Breast epithelium (tissue), 3 donors: ENCODE results near the gene DNAAF9.

ENCODE experiments used
- CTCF ChIP-seq, 3 donors: fragments of 450-650 bp; IDR thresholded peaks; one replicate each; pipeline ENCODE4 v1.5.1; 2016 to 2017; ENCODE audit warnings: antibody characterized with exemption in 3 of 3, mild to moderate bottlenecking in 3 of 3, moderate library complexity in 3 of 3
- POLR2A ChIP-seq: fragments of 450-650 bp; IDR thresholded peaks from one replicate; pipeline ENCODE4 v1.6.1; 2016; ENCODE audit warnings: antibody characterized with exemption, mild to moderate bottlenecking, moderate library complexity
- POLR2AphosphoS5 ChIP-seq, 3 donors: sonication (generic); formaldehyde crosslinking; IDR thresholded peaks; one replicate each; pipeline ENCODE4 v1.6.1; 2017; ENCODE audit warnings: antibody characterized with exemption in 3 of 3

- no peak for TF ChIP-seq POLR2AphosphoS5 (IDR thresholded peaks at IDR 0.05)
- no peak for TF ChIP-seq CTCF (IDR thresholded peaks at IDR 0.05)
- TF ChIP-seq POLR2A, result no peak
Observed at GRCh38 chr20:3371754-3372153, 35.7 kb downstream of the DNAAF9 start.
